SU-DHL-6 (cell line): Measurements from ENCODE around the gene FIGNL2.
"Not testable (repeated sequence)": the region's sequence is repeated elsewhere in the genome, so short reads cannot be mapped to it uniquely, and the experiment has no call there.

ENCODE experiments used
- H2AFZ ChIP-seq: fragments of 200-600 bp; sonication (generic); 2 replicates; pipeline ENCODE4 v1.6.1; 2014; ENCODE audit warnings: low read depth, mild to moderate bottlenecking, moderate library complexity, mixed read lengths, antibody characterized with exemption, low read length; ENCODE audit not compliant: severe bottlenecking
- H3F3A ChIP-seq: fragments of 200-600 bp; shearing (Covaris generic); 2 replicates; pipeline ENCODE4 v1.6.0; 2016; ENCODE audit warnings: antibody characterized with exemption, mild to moderate bottlenecking; ENCODE audit not compliant: insufficient read depth
- H3K27ac ChIP-seq: fragments of 200-600 bp; sonication (generic); 2 replicates; pipeline ENCODE4 v1.5.1; 2016; ENCODE audit warnings: low read depth, mild to moderate bottlenecking, low read length, moderate library complexity, mixed read lengths
- H3K27me3 ChIP-seq: fragments of 200-600 bp; sonication (generic), shearing (Covaris generic); 2 replicates; pipeline ENCODE4 v1.6.0; 2014; ENCODE audit warnings: mild to moderate bottlenecking, low read length
- H3K36me3 ChIP-seq: fragments of 200-600 bp; sonication (generic); 2 replicates; pipeline ENCODE4 v1.6.1; 2014; ENCODE audit warnings: mild to moderate bottlenecking, low read length, mixed read lengths
- H3K4me2 ChIP-seq: fragments of 300-600, 200-600 bp; shearing (Covaris generic), sonication (generic); 2 replicates; pipeline ENCODE4 v1.6.0; 2014; ENCODE audit warnings: low read length, low read depth, mild to moderate bottlenecking; ENCODE audit not compliant: poor library complexity, severe bottlenecking
- H3K4me3 ChIP-seq: fragments of 200-600 bp; sonication (generic); 2 replicates; pipeline ENCODE4 v1.5.1; 2014; ENCODE audit warnings: antibody characterized with exemption, low read length, mild to moderate bottlenecking, mixed read lengths; ENCODE audit not compliant: insufficient read depth, poor library complexity, severe bottlenecking
- H3K79me2 ChIP-seq: fragments of 200-600 bp; sonication (generic); 2 replicates; pipeline ENCODE4 v1.6.1; 2014; ENCODE audit warnings: mild to moderate bottlenecking, low read length, moderate library complexity; ENCODE audit not compliant: insufficient read depth
- H3K9ac ChIP-seq: fragments of 200-600 bp; sonication (generic); 2 replicates; pipeline ENCODE4 v1.7.0; 2014; ENCODE audit warnings: mild to moderate bottlenecking, low read length
- H3K9me2 ChIP-seq: fragments of 200-600 bp; sonication (generic); replicated peaks from 2 replicates; pipeline ENCODE4 v1.6.1; 2014; ENCODE audit warnings: low read length; ENCODE audit not compliant: insufficient read depth
- H3K9me3 ChIP-seq: fragments of 200-600 bp; sonication (generic); 2 replicates; pipeline ENCODE4 v1.6.1; 2014; ENCODE audit warnings: low read length, mixed read lengths; ENCODE audit not compliant: insufficient read depth
- H4K20me1 ChIP-seq: fragments of 200-600 bp; sonication (generic); 2 replicates; pipeline ENCODE4 v1.6.1; 2014; ENCODE audit warnings: low read depth, mild to moderate bottlenecking, antibody characterized with exemption, low read length, moderate library complexity, mixed read lengths
- EZH2phosphoT487 ChIP-seq: fragments of 200-600 bp; sonication (generic), shearing (Covaris generic); conservative IDR thresholded peaks from 2 replicates; pipeline ENCODE4 v1.6.1; 2018; ENCODE audit warnings: mild to moderate bottlenecking, antibody characterized with exemption, low read length, moderate library complexity, mixed read lengths
- TF ChIP-seq, protein P1 (sequence below): fragments of 200-600 bp; sonication (generic); IDR thresholded peaks from one replicate; pipeline ENCODE4 v1.5.1; 2017; ENCODE audit warnings: antibody characterized with exemption, mild to moderate bottlenecking, low read length, moderate library complexity; ENCODE audit not compliant: insufficient read depth, poor library complexity, severe bottlenecking

The FIGNL2 gene

GRCh38 chr12:51888316-51889215 lies 40.0 kb upstream of the FIGNL2 start:
- Histone ChIP-seq H3K79me2 (no peaks in the 10 kb centered on the region), H3F3A (no peaks in the 10 kb centered on the region), H3K36me3 (no peaks in the 10 kb centered on the region), H3K9me2 (no peaks in the 10 kb centered on the region), H2AFZ (no peak overlapping the region), H3K9ac (no peak overlapping the region), H4K20me1 (no peaks in the 10 kb centered on the region), H3K4me3 (no peak overlapping the region), H3K9me3 (no peaks in the 10 kb centered on the region), H3K27ac (no peak overlapping the region), H3K27me3 (no peaks in the 10 kb centered on the region; the same call in 1 of the 2 replicates), H3K4me2 (no peak overlapping the region)
- TF ChIP-seq EZH2phosphoT487, result no peak
- TF ChIP-seq, protein P1, sequence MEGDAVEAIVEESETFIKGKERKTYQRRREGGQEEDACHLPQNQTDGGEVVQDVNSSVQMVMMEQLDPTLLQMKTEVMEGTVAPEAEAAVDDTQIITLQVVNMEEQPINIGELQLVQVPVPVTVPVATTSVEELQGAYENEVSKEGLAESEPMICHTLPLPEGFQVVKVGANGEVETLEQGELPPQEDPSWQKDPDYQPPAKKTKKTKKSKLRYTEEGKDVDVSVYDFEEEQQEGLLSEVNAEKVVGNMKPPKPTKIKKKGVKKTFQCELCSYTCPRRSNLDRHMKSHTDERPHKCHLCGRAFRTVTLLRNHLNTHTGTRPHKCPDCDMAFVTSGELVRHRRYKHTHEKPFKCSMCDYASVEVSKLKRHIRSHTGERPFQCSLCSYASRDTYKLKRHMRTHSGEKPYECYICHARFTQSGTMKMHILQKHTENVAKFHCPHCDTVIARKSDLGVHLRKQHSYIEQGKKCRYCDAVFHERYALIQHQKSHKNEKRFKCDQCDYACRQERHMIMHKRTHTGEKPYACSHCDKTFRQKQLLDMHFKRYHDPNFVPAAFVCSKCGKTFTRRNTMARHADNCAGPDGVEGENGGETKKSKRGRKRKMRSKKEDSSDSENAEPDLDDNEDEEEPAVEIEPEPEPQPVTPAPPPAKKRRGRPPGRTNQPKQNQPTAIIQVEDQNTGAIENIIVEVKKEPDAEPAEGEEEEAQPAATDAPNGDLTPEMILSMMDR, result no peak

GRCh38 chr12:51887476-51888315 lies 39.2 kb upstream of the FIGNL2 start, which contains the start of gene ANKRD33:
ANKRD33 (plus strand) TSS chr12:51888103; CDS start chr12:51888187, 84 bp downstream.
- Histone ChIP-seq H3K4me2 (no peak within 1 kb of the TSS), H3K27ac (no peak within 1 kb of the TSS), H4K20me1 (no peaks in the 10 kb centered on the region), H3K9ac (no peak within 1 kb of the TSS), H3K9me3 (no peaks in the 10 kb centered on the region), H3K4me3 (no peak within 1 kb of the TSS), H2AFZ (no peak within 1 kb of the TSS), H3K79me2 (no peaks in the 10 kb centered on the region), H3F3A (no peaks in the 10 kb centered on the region), H3K9me2 (no peaks in the 10 kb centered on the region), H3K27me3 (no peaks in the 10 kb centered on the region; the same call in 1 of the 2 replicates), H3K36me3 (no peaks in the 10 kb centered on the region)
- no peak for TF ChIP-seq EZH2phosphoT487
- TF ChIP-seq, protein P1, result no peak

- Histone ChIP-seq H4K20me1 (no peaks in the 10 kb centered on the region), H3K27ac (no peak overlapping the region), H3F3A (no peaks in the 10 kb centered on the region), H3K4me3 (no peak overlapping the region), H3K9me3 (no peaks in the 10 kb centered on the region), H3K79me2 (no peaks in the 10 kb centered on the region), H2AFZ (no peak overlapping the region), H3K9me2 (no peaks in the 10 kb centered on the region), H3K4me2 (no peak overlapping the region), H3K36me3 (no peaks in the 10 kb centered on the region), H3K9ac (no peak overlapping the region), H3K27me3 (no peaks in the 10 kb centered on the region; the same call in 1 of the 2 replicates)
- TF ChIP-seq EZH2phosphoT487, result no peak
These were observed 37.6 kb upstream of the FIGNL2 start for GRCh38 chr12:51886021-51886710.

- not testable (repeated sequence) for H3K9ac ChIP-seq, H3K9me3 ChIP-seq, H2AFZ ChIP-seq, H3K9me2 ChIP-seq, H3K27ac ChIP-seq, H3K36me3 ChIP-seq, H3K4me3 ChIP-seq, H3K4me2 ChIP-seq, H3K27me3 ChIP-seq, H3F3A ChIP-seq, H4K20me1 ChIP-seq, H3K79me2 ChIP-seq
These were observed 36.9 kb upstream of the FIGNL2 start for GRCh38 chr12:51885294-51886020.
